SHP77 (cell line): ENCODE results near the gene JCAD.
"Not testable (repeated sequence)": the region's sequence is repeated elsewhere in the genome, so short reads cannot be mapped to it uniquely, and the experiment has no call there.

Source experiments
- DNase-seq, 2 experiments: peaks; one replicate each; lab custom pipeline; 2025; lab: John Stamatoyannopoulos, UW

JCAD gene

DNA sequence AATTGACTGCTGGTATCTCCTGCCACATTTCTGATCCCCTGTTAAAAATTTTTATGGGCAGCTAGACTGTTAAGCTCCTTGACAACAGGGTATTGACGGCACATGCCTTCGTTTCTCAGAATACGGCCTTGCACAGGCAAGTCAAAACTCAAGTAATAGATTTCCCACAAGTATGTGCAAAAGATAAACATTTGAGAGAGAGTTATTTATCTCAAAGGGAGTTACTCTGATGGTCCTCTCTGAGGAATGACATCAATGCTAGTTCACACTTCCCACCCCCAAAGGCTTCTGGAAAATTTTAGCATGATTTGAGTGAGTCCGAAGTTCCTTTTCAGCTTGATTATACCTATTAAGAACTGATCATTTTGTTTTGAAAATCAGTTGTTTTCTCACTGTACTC is 71.9 kb downstream of the JCAD start:
- DNase-seq, result no peak

- no peak for DNase-seq
These were observed 76.3 kb downstream of the JCAD start for GRCh38 chr10:29982997-29983648.

- no peak for DNase-seq
These were observed 77.9 kb downstream of the JCAD start for GRCh38 chr10:29981510-29981909.

DNA sequence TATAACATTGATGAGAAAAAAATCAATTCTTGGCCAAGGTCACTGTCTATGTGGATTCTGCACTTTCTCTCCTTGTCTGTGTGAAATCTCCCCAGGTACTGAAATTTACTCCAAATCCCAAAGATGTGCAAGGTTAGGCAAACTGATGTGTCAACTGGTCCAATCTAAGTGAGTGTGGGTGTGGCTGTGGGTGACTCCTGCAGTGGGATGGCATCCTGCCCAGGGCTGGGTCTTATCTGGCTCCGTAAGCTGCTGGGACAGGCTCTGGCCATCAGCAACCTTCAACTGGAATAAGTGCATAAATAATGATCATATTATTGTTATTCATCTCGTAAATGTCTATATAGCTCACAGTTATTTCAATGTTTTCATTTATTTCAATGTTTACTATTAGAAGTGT is 79.3 kb downstream of the JCAD start:
- no peak for DNase-seq

- DNase-seq, result not testable (repeated sequence)
These were observed 80.0 kb downstream of the JCAD start for GRCh38 chr10:29979421-29979779.

GRCh38 chr10:29977171-29977570 is 82.2 kb downstream of the JCAD start:
- no peak for DNase-seq

DNA sequence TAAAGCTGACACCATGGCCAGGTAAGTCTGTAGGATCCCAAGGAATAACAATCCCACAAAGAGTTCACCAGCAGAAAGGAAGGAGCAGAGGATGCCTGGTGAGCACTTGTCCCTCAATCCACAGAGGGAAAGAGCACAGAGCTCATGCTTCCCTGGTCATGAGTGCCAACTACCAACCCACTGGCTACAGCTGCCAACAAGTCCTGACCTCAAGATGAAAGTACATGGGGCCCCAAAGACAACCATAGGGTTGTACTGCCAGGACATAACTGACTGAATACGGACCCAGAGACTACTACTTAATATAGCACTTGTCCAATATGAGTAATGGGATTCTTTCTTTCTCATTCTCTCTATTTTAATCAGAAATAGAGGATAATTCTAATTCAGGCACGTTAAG is 83.3 kb downstream of the JCAD start:
- DNase-seq, result no peak

DNA sequence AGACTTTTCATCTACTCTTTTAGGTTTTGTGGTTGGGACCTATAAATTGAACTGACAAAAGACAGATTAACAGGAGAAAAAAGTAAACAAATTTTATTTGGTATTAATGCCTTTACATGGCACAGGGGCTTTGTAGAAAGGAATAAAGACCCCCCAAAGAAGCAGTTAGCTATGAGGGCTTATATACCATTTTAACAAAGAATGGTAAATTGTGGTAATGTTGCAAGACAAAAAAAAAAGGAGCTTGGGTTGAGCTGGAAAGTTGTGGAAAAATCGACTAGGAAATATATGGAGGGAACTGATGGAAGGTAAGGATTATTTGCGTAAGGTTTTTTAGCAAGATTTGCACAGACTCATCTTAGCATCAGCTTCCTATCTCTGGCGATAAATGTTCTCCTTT is 84.6 kb downstream of the JCAD start:
- DNase-seq, result no peak

DNA sequence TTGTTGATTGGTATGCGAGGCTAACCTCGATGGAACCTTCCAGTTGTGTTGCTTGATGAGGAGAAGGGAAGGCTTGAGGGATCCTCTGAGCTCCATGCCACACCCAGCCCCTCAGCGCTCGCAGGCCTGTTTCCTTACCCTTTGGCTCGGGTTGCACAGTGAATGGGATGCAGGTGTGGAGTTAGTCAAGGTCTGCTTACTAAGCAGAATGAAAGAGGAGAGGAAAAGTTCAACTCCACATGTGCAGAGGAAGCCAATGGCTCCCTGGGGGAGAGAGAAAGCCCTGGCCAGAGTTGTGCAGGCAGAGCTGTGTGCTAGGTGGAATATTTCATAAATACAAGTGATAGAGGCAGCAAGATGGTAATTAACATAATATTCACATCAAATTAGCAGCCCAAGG is 85.5 kb downstream of the JCAD start:
- DNase-seq, result no peak

GRCh38 chr10:29970576-29970975 is 88.8 kb downstream of the JCAD start:
- no peak for DNase-seq

- no peak for DNase-seq
These were observed 89.4 kb downstream of the JCAD start for GRCh38 chr10:29970012-29970396.

DNA sequence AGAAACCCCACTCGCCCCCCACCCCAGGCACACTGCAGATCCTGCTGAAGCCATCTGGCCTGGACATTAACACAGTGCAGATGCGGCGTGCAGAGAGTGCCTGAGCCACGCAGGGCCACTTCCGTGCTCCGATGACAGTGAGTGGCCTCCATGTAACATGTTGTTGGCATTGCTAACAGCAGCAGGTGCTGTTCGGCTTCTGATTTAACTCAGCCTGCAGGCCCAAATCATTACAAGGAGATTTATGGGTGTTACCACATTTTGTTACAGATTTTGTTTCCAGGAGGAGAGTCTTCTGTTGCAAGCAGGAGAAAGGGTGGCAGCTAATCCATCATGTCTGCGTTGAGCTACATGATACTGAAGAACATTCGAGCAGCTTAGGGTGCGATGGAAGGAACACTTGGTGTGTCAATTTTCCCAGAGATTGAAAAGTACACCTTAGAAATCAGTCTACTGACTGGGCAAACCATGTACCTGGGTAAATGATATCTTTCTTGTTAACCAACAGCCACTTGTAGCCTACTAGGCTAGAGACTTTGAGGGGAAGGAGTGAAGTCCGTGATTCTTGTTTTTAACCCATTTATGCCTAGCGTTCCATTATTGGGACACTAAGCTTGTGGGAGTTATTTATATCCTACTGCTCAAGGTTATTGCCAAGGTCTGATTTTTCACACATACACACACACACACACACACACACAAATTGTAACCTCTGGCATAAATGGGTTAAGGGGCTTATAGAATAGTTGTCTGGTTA is 90.0 kb downstream of the JCAD start:
- peak; percentile 9 to 21 for DNase-seq

DNA sequence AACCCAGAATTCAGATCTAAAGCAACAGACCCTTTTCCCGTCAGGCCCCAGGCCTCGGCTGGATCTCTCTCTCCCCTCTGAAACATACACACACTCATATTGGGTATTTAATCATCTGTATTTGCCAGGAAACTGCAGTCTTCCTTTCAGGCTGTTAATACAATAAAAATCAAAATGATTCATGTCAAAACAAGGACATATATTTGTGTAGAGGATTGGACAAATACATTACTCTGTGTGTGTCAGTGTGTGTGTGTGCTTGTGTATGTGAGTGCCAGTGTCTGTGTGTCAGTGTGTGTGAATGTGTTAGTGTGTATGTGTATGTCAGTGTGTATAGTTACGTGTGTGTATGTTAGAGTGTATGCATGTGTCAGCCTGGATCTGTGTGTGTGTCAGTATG is 90.8 kb downstream of the JCAD start:
- DNase-seq, result no peak

GRCh38 chr10:29966269-29966668 is 93.1 kb downstream of the JCAD start:
- DNase-seq, result no peak
